ENCODE results near the gene CHST14.

Gene CHST14

GRCh38 chr15:40463886-40464545, 6.8 kb upstream of the CHST14 start:
- DNase-seq (ENCODE audit: extremely low spot score): no peak
- ChIA-PET POLR2A (interaction anchor here (1.4 kb wide), 1 partner anchor 18 kb away, joined by 3 read pairs; no protein-coding TSS in a partner anchor), CTCF (no interaction called here)
- TF ChIP-seq SUZ12 (IDR thresholded peaks at IDR 0.05): no peak
- TF ChIP-seq ARNT (IDR thresholded peaks at IDR 0.05): no peak
- TF ChIP-seq CTBP1 (IDR thresholded peaks at IDR 0.05; ENCODE audit: borderline replicate concordance): no peak

DNA sequence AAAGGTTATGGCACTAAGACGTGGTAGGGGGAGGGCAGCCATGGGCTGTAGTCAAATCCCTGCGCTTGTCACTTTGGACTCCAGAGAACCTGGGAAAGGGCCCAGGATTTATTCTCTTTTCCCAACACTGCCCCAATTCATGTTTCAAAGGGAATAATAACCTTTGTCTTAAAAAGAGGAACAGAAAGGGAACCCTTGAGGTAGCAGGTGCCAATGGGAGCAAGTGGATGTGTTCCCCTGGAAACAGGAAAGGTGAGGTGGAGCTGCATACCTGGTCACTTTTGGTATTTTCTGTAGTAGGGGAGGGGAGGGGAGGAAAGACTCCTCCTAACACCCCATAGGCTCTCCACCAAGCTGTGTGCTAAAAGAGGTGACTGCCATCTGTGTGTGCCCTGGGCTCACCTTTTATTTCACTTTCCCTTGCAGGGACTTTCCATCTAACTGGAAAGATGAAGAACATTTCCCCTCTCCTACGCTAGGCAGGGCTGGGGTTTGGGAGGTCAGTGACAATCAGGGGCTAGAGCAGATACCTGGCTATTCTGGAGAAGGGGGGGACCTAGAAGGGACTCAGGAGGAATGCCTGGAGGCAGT, 6.1 kb upstream of the CHST14 start:
- TF ChIP-seq L3MBTL2 (conservative IDR thresholded peaks at IDR 0.05): no peak
- no peak for TF ChIP-seq HDGF (IDR thresholded peaks at IDR 0.05; ENCODE audit: borderline replicate concordance)
- TF ChIP-seq LEF1 (IDR thresholded peaks at IDR 0.05; ENCODE audit: borderline replicate concordance): no peak
- TF ChIP-seq TARDBP (IDR thresholded peaks at IDR 0.05): no peak
- TF ChIP-seq ZNF384 (IDR thresholded peaks at IDR 0.05): no peak
- no peak for TF ChIP-seq SUZ12 (IDR thresholded peaks at IDR 0.05)
- no peak for TF ChIP-seq CTBP1 (IDR thresholded peaks at IDR 0.05; ENCODE audit: borderline replicate concordance)
- TF ChIP-seq NFRKB (IDR thresholded peaks at IDR 0.05): no peak
- TF ChIP-seq ELF4 (IDR thresholded peaks at IDR 0.05): no peak
- ChIA-PET POLR2A (no interaction called here), CTCF (no interaction called here)
- no peak for DNase-seq (ENCODE audit: extremely low spot score)

DNA sequence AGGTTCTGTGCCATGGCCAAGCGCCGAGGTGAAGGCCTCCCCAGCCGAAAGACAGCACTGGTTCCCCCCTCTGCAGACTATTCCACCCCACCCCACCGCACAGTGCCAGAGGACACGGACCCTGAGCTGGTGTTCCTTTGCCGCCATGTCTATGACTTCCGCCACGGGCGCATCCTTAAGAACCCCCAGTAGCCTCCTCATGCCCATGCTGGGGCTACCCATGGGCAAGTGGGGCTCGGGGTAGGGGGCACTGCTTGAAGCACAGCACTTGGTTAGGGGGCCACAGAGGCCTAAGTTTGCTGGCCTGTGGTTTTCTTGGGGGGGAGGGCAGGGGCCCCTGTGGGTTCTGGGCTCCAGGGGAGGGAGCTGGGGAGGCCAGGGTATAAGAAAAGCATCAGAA, 4.8 kb upstream of the CHST14 start:
- CTCF ChIA-PET: no interaction called here
- no peak for DNase-seq (ENCODE audit: extremely low spot score)
- POLR2A ChIA-PET: no interaction called here
- TF ChIP-seq NFRKB (IDR thresholded peaks at IDR 0.05): no peak
- TF ChIP-seq SUZ12 (IDR thresholded peaks at IDR 0.05): no peak

- ChIA-PET CTCF (no interaction called here), POLR2A (no interaction called here)
- TF ChIP-seq BHLHE40 (IDR thresholded peaks at IDR 0.05; ENCODE audit: borderline replicate concordance) (no peak), ZNF384 (IDR thresholded peaks at IDR 0.05) (no peak), PKNOX1 (IDR thresholded peaks at IDR 0.05) (no peak), FOXK2 (IDR thresholded peaks at IDR 0.05) (no peak), L3MBTL2 (conservative IDR thresholded peaks at IDR 0.05) (no peak), ARNT (IDR thresholded peaks at IDR 0.05) (no peak), TARDBP (IDR thresholded peaks at IDR 0.05) (no peak), NFRKB (IDR thresholded peaks at IDR 0.05) (no peak), FOXA1 (IDR thresholded peaks at IDR 0.05) (no peak), LEF1 (IDR thresholded peaks at IDR 0.05; ENCODE audit: borderline replicate concordance) (no peak), HDGF (IDR thresholded peaks at IDR 0.05; ENCODE audit: borderline replicate concordance) (no peak), ELF4 (IDR thresholded peaks at IDR 0.05) (no peak), CTBP1 (IDR thresholded peaks at IDR 0.05; ENCODE audit: borderline replicate concordance) (no peak), SP1 (IDR thresholded peaks at IDR 0.05) (no peak), SUZ12 (IDR thresholded peaks at IDR 0.05) (no peak), FOXM1 (IDR thresholded peaks at IDR 0.05; ENCODE audit: borderline replicate concordance) (no peak)
- no peak for DNase-seq (ENCODE audit: extremely low spot score)
Observed at GRCh38 chr15:40466426-40467260, 4.1 kb upstream of the CHST14 start.

- CTCF ChIA-PET: no interaction called here
- no peak for DNase-seq (ENCODE audit: extremely low spot score)
- TF ChIP-seq CTBP1 (IDR thresholded peaks at IDR 0.05; ENCODE audit: borderline replicate concordance) (no peak), HDGF (IDR thresholded peaks at IDR 0.05; ENCODE audit: borderline replicate concordance) (no peak), FOXK2 (IDR thresholded peaks at IDR 0.05) (no peak), L3MBTL2 (conservative IDR thresholded peaks at IDR 0.05) (no peak), FOXA1 (IDR thresholded peaks at IDR 0.05) (no peak), ARNT (IDR thresholded peaks at IDR 0.05) (no peak), NFRKB (IDR thresholded peaks at IDR 0.05) (no peak), TARDBP (IDR thresholded peaks at IDR 0.05) (no peak), ELF4 (IDR thresholded peaks at IDR 0.05) (no peak), PKNOX1 (IDR thresholded peaks at IDR 0.05) (no peak), FOXM1 (IDR thresholded peaks at IDR 0.05; ENCODE audit: borderline replicate concordance) (no peak), LEF1 (IDR thresholded peaks at IDR 0.05; ENCODE audit: borderline replicate concordance) (no peak), SUZ12 (IDR thresholded peaks at IDR 0.05) (no peak), BHLHE40 (IDR thresholded peaks at IDR 0.05; ENCODE audit: borderline replicate concordance) (no peak), SP1 (IDR thresholded peaks at IDR 0.05) (no peak), ZNF384 (IDR thresholded peaks at IDR 0.05) (no peak)
- POLR2A ChIA-PET: no interaction called here
Observed at GRCh38 chr15:40467261-40467615, 3.5 kb upstream of the CHST14 start.

DNA sequence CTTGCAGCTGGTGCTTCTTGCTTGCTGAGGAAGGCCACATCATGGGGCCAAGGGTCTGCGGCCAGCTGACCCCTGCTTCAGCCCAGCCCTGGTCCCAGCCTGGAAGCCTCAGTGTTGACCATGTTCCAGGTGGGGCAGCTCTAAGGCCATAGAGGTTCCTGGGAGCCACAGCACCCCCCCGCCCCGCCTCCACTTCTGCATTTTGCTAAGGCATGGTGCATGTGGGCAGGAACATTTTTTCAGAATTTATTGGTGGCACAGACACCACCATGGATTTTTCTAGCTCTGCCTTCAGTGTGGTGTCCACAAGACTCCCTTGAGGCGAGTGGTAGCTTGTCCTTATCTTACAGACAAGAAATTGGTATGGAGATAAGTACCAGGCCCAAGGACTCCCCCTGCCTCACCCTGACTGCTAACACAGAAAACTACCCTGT, 1.9 kb upstream of the CHST14 start:
- CTCF ChIA-PET: no interaction called here
- TF ChIP-seq TARDBP (IDR thresholded peaks at IDR 0.05): no peak
- no peak for TF ChIP-seq FOXM1 (IDR thresholded peaks at IDR 0.05; ENCODE audit: borderline replicate concordance)
- no peak for TF ChIP-seq HDGF (IDR thresholded peaks at IDR 0.05; ENCODE audit: borderline replicate concordance)
- no peak for TF ChIP-seq FOXA1 (IDR thresholded peaks at IDR 0.05)
- no peak for TF ChIP-seq ARNT (IDR thresholded peaks at IDR 0.05)
- TF ChIP-seq SUZ12 (IDR thresholded peaks at IDR 0.05): no peak
- TF ChIP-seq ZNF384 (IDR thresholded peaks at IDR 0.05): no peak
- TF ChIP-seq PKNOX1 (IDR thresholded peaks at IDR 0.05): no peak
- no peak for TF ChIP-seq BHLHE40 (IDR thresholded peaks at IDR 0.05; ENCODE audit: borderline replicate concordance)
- TF ChIP-seq L3MBTL2 (conservative IDR thresholded peaks at IDR 0.05): no peak
- TF ChIP-seq CTBP1 (IDR thresholded peaks at IDR 0.05; ENCODE audit: borderline replicate concordance): no peak
- no peak for TF ChIP-seq NFRKB (IDR thresholded peaks at IDR 0.05)
- TF ChIP-seq ELF4 (IDR thresholded peaks at IDR 0.05): no peak
- TF ChIP-seq LEF1 (IDR thresholded peaks at IDR 0.05; ENCODE audit: borderline replicate concordance): no peak
- no peak for TF ChIP-seq FOXK2 (IDR thresholded peaks at IDR 0.05)
- TF ChIP-seq SP1 (IDR thresholded peaks at IDR 0.05): no peak
- POLR2A ChIA-PET: interaction anchor here (1.4 kb wide), 1 partner anchor 12 kb away, joined by 3 read pairs; no protein-coding TSS in a partner anchor
- no peak for DNase-seq (ENCODE audit: extremely low spot score)

Measured in HEK293T (cell line).